ENCODE data around the gene LRP2BP.
"Not testable (repeated sequence)": the region's sequence is repeated elsewhere in the genome, so short reads cannot be mapped to it uniquely, and the experiment has no call there.

LRP2BP gene

DNA sequence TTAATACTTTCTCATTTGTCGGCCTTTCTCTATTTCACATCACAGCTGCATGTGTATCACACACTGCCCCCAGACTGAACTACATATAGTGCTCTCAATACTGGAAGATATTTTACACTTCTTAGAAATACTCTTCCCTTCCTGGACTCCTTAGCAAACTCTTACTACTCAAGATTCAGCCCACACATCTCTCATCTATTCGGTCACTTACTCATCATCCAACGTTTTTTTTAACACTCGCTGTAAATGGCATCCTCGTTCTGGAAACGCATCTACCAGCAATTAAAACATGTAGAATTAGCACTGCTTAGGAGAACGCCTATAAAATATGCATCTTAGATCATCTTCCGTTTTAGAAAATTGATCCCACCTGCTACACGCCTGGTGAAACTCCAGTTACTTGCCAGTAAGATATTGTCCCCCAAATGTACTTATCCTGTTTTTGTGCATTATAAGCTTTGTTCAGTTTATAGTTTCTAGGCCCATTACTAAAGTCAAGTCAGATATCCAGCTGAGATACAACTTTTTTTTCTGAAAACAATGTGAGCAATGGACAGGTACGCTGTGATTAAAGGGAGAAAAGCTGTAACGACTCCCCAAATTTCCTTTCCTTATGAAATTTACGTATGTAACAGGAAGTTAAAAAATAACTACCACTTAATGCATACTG is 1.0 kb downstream of the LRP2BP start:
- DNase-seq, result no peak

GRCh38 chr4:185392156-185392555 is 3.6 kb downstream of the LRP2BP start:
- DNase-seq, result no peak

GRCh38 chr4:185390941-185391340 is 4.8 kb downstream of the LRP2BP start:
- no peak for DNase-seq

GRCh38 chr4:185387957-185388356 is 7.8 kb downstream of the LRP2BP start:
- no peak for DNase-seq

- DNase-seq, result no peak
These were observed 10.8 kb downstream of the LRP2BP start for GRCh38 chr4:185384930-185385331.

DNA sequence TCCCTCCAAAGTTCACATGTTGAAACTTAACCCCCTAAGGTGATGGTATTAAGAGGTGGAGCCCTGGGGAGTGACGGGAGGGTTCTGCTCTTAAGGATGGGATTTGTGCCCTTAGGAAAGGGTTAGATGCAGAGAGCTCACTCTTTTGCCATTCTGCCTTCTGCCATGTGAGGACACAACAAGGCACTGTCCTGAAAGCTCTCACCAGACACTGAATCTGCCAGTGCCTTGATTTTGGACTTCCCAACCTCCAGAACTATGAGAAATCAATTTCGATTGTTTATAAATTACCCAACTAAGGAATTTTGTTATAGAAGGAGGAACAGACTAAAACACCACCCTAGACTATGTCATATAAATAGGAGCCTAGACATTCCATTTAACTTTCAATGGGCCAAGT is 11.7 kb downstream of the LRP2BP start:
- DNase-seq, result no peak

DNA sequence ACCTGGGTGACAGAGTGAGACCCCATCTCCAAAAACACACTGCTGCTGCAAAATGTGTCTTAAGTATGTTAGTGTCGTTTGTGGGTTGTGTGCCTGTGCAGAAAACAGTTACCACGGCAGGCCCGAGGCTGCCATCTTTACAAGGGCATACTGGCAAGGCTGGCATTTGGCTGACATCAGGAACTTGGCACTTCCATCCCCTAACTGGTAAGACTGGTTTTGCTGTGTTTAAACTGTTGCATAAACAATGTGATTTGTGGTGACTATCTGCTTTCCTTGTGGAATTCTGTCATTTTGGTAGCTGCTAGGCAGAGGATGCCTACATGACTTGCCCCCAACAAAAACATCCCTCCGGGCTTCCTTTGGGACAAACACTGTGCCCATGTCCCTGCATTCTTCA is 12.3 kb downstream of the LRP2BP start:
- no peak for DNase-seq

- DNase-seq, result no peak
These were observed 13.0 kb downstream of the LRP2BP start for GRCh38 chr4:185382754-185383153.

DNA sequence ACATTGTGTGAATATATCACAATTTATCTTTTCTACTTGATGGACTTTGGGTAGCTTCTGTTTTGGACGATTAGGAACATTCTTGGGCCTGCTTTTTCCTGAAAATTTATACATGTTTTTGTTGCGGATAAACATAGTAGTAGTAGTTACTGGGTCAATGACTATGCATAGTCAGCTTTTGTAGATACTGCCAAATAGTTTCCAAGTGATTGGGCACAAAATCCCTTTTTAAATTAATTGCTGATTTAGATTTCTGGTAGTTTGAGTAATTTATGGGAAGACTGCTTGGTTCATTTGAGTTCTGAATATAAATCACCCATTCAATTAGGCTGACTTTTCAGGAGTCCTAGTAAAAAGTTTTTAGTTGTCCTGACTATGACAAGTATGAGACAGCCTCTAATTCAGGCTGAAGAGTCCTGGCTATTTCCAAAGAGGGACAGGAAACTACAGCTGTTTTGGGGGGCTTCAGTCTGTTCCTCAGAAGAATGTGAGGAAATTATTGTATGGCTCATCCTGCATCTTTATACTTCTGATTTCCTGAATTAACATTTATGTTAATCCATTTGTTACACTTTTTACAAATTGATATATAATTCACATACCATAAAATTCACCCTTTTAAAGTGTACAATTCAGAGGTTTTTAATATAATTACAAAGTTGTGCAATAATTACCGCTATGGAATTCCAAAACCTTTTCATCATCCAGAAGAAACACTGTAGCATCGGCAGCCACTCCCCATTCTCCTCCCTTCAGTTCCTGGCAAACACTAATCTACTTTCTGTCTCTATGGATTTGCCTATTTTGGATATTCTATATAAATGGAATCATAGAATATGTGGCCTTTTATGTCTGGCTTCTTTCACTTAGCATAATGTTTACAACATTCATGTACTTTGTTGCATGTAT is 14.2 kb downstream of the LRP2BP start:
- no peak for DNase-seq

DNA sequence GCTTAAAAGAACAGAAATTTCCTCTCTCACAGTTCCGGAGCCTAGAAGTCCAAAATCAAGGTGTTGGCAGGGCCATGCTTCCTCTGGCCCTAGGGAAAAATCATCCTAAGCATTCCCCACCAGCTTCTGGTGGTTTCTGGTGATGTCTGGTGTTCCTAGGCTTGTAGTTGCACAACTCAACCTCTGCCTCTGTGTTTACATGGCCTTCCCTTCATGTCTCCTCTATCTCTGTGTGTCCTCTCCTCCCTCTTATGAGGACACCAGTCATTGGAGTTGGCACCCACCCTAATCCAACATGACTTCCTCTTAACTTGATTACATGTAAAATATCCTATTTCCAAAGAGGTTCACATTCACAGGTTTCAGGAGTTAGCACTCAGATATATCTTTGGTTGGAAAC is 15.4 kb downstream of the LRP2BP start:
- no peak for DNase-seq

GRCh38 chr4:185379326-185380295 is 16.1 kb downstream of the LRP2BP start:
- DNase-seq, result no peak

GRCh38 chr4:185378264-185378663 is 17.5 kb downstream of the LRP2BP start:
- no peak for DNase-seq

- no peak for DNase-seq
These were observed 21.2 kb downstream of the LRP2BP start for GRCh38 chr4:185374573-185374972.

GRCh38 chr4:185374027-185374426 is 21.7 kb downstream of the LRP2BP start:
- no peak for DNase-seq

GRCh38 chr4:185371702-185372101 is 24.0 kb downstream of the LRP2BP start:
- DNase-seq, result no peak

DNA sequence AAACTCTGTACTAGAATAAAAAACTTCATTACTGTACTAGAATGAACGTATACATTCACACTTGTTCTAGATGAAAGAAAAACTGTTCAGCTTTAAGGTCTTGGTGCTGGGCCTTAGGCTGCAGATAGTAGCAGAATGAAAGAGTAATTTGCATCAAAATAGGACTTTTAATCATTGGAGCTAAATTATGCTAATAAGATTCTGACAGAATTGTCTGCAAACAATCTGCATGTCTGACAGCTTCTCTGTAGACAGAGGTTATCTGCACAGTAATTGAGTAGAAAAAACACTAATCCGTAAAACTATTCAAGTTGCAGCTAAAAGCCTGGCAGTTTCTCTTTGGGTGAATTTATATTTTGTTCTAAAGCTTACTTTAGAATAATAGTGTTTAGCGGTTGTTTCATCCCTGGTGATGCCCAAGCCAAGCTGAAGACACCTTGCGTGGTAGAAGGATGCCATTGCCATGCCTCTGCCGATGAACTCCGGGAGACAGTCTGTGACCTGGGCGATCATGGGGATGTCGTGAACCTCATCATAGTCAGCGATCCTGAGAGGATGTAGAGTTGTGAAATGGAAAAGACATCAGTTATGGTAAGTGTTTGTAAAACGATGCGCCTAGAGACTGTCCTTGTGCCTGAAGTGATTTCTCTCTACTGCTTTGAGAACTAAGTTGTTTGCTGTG is 25.3 kb downstream of the LRP2BP start:
- no peak for DNase-seq

- DNase-seq, result no peak
These were observed 26.0 kb downstream of the LRP2BP start for GRCh38 chr4:185369731-185370130.

GRCh38 chr4:185364886-185365285 is 30.8 kb downstream of the LRP2BP start:
- DNase-seq, result no peak

- DNase-seq, result no peak
These were observed 32.5 kb downstream of the LRP2BP start for GRCh38 chr4:185363251-185363650.

DNA sequence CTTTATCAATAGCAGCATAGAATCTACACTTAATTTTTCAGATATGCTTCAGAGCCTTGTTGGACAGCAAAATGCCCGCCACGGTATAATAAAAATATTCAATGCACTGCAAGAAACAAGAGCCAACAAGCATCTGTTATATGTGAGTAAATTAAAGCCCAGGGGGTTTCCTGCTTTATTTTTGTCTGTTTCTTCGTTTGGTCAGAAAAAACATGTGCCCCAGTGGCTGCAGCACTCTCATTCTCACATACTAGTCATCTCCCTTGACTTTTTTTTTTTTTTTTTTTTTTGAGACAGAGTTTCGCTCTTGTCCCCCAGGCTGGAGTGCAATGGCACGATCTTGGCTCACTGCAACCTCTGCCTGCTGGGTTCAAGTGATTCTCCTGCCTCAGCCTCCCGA is 33.2 kb downstream of the LRP2BP start:
- DNase-seq, result not testable (repeated sequence)

DNA sequence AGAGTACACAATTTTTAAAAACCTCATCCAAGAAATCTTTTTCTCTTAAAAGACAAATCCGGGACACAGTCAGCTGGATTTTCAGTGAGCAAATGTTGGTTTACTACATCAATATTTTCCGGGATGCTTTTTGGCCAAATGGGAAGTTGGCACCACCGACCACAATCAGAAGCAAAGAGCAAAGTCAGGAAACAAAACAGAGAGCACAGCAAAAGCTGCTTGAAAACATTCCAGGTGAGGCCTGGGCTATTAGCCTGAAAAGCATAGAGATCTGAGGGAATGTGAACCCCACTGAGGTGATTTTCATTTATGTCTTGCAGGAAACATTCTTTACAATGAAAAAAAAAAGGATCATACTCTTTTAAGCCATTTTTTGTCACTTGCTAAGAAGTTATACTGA is 33.9 kb downstream of the LRP2BP start:
- no peak for DNase-seq

GRCh38 chr4:185359767-185360446 is 35.8 kb downstream of the LRP2BP start:
- no peak for DNase-seq
